ENCODE results near the gene DTNB.

DNA sequence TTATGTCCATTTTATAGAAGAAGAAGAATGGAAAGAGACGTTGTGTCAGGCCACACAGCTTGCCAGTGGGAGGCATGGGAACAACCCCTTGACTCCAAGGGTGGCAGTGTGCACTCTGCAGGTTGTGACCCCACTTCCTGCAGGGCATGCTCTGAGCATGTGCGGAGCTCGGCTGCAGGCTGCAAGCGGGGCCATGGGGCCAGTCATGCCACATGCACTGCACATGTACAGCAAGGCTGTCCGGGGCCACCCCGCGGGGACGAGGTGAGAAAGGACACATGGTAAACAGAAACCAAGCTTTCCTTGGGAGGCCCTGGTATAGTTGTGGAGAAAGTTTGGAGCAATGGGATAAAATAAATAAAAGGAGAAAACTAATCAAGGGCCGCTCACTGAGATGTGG lies 284.2 kb downstream of the DTNB start:
- TF ChIP-seq GATA3 (IDR thresholded peaks at IDR 0.05; ENCODE audit: low read depth, low read length), result no peak
- TF ChIP-seq GATA2 (IDR thresholded peaks at IDR 0.05; ENCODE audit: low read depth, low read length), result no peak
